ENCODE data around the gene CYTH3. TPM values are rescaled to one million over a fixed set of nuclear protein-coding genes. Genes with fewer than 3 reads are reported as not detected.

CYTH3 gene
- total and polyA plus RNA-seq, 2 of the 8 experiments (the other 6 are each of a cell fraction or from before 2014, with no cell fraction given) = 10.3 to 11.9 TPM

DNA sequence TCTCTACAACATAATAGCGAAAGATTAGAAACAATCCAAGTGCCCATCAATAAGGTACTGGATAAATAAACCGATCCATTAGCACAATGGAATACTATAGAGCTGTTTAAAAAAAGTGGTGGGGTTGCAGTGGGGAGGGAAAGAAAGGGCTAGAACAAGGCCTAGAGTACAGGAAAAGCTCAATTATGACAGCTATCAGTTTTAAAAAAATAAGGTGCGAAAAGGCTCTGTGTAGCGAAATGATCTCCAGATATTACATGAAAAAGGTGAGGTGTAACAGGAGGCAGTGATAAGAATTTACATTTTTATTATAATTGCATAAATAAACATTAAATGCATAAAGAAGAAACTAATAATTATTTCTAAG, 30.8 kb downstream of the CYTH3 start:
- ChIA-PET CTCF (ENCODE audit: partially characterized antibody) (interaction anchor here (0.6 kb wide), 1 partner anchor 385 kb away, joined by 4 read pairs; no protein-coding TSS in a partner anchor), POLR2A (ENCODE audit: partially characterized antibody) (no interaction called here)
- Histone ChIP-seq H3K4me3 (ENCODE audit: extremely low read depth in 1 of 4, insufficient read depth in 2 of 4, low read depth in 3 of 4, low read length in 4 of 4) (no peak overlapping the region), H3K4me2 (ENCODE audit: insufficient read depth in 1 of 2, low read depth in 2 of 2, low read length in 2 of 2) (no peak overlapping the region), H3K79me2 (ENCODE audit: control insufficient read depth in 1 of 2, insufficient read depth in 2 of 2, low read length in 2 of 2) (no peaks in the 10 kb centered on the region; a peak in 1 of 4 replicates), H4K91ac (replicated peaks; ENCODE audit: insufficient read length, low read length) (no peak overlapping the region), H4K20me1 (replicated peaks in 1 of 2; ENCODE audit: control insufficient read depth in 1 of 2, insufficient read depth in 2 of 2, low read length in 2 of 2) (no peaks in the 10 kb centered on the region), H4K8ac (ENCODE audit: extremely low read depth, insufficient read depth, low read length) (no peak overlapping the region), H3K27ac (ENCODE audit: low read depth, low read length) (no peak overlapping the region), H2BK12ac (ENCODE audit: low read depth, low read length) (no peak overlapping the region), H3K36me3 (ENCODE audit: control insufficient read depth in 2 of 4, insufficient read depth in 4 of 4, low read length in 3 of 4) (no peaks in the 10 kb centered on the region), H4K5ac (ENCODE audit: insufficient read length, low read depth, low read length) (no peak overlapping the region), H2AK5ac (ENCODE audit: low read depth, low read length) (no peak overlapping the region), H3K23me2 (ENCODE audit: low read depth, low read length) (no peaks in the 10 kb centered on the region), H2AFZ (ENCODE audit: low read length) (no peak overlapping the region), H3K4ac (replicated peaks; ENCODE audit: insufficient read length, low read depth, low read length) (no peak overlapping the region), H3K14ac (ENCODE audit: insufficient read length) (no peak overlapping the region), H3K18ac (ENCODE audit: extremely low read depth, low read length) (no peak overlapping the region), H3K27me3 (replicated peaks in 1 of 4; ENCODE audit: control insufficient read depth in 3 of 4, extremely low read depth in 1 of 4, insufficient read depth in 3 of 4, low read length in 3 of 4) (no peaks in the 10 kb centered on the region), H2BK120ac (replicated peaks; ENCODE audit: low read depth, low read length) (no peak overlapping the region), H3K9ac (replicated peaks in 1 of 4; ENCODE audit: extremely low read depth in 1 of 4, low read depth in 3 of 4, low read length in 3 of 4) (no peak overlapping the region), H3K9me3 (ENCODE audit: insufficient read depth in 2 of 2, low read depth in 1 of 2, low read length in 1 of 2) (no peaks in the 10 kb centered on the region), H2BK5ac (ENCODE audit: low read depth, low read length) (no peak overlapping the region), H3K23ac (ENCODE audit: insufficient read length) (no peak overlapping the region), H3K79me1 (ENCODE audit: low read depth, low read length) (no peaks in the 10 kb centered on the region; the same call in 1 of the 2 replicates), H3K4me1 (replicated peaks in 1 of 4; ENCODE audit: control insufficient read depth in 3 of 4, insufficient read depth in 4 of 4, low read length in 3 of 4) (peaks cover 0 to 3% (median under 1%) of the 10 kb centered on the region in 4 experiments; a peak in 3 of 7 replicates), H2BK15ac (ENCODE audit: low read length) (no peak overlapping the region), H3K56ac (replicated peaks; ENCODE audit: insufficient read length, low read depth, low read length) (no peak overlapping the region), H2BK20ac (ENCODE audit: low read length) (no peak overlapping the region)
- FAIRE-seq = no peak
- WGBS, 2 experiments (ENCODE audit: extremely low coverage in 1 of 2, insufficient coverage in 1 of 2, insufficient read length in 1 of 2, insufficient replicate concordance in 2 of 2, low coverage in 1 of 2, low lambda C conversion rate in 2 of 2, missing lambda C conversion rate in 1 of 2) = 95% methylated on average over 4 of the region's 4 CpGs; no CpG with 5 or more reads in 1 of the 2 experiments
- no peak for DNase-seq (ENCODE audit: low read depth in 1 of 2, low spot score in 2 of 2)
- TF ChIP-seq HDAC6 (IDR thresholded peaks at IDR 0.05; ENCODE audit: low read depth, low read length) (no peak), RAD21 (IDR thresholded peaks at IDR 0.05 in 1 of 2, conservative IDR thresholded peaks at IDR 0.05 in 1 of 2; ENCODE audit: low read depth in 2 of 2, low read length in 2 of 2) (no peak), GTF2F1 (IDR thresholded peaks at IDR 0.05; ENCODE audit: borderline replicate concordance, low read depth, low read length) (no peak), NRF1 (IDR thresholded peaks at IDR 0.05; ENCODE audit: low read depth, low read length) (no peak), SAP30 (IDR thresholded peaks at IDR 0.05; ENCODE audit: insufficient read depth, insufficient replicate concordance, low read length) (no peak), JUN (IDR thresholded peaks at IDR 0.05; ENCODE audit: low read depth, low read length) (no peak), KDM5A (IDR thresholded peaks at IDR 0.05; ENCODE audit: low read length) (no peak), CEBPB (IDR thresholded peaks at IDR 0.05; ENCODE audit: low read depth, low read length) (no peak), BCL11A (IDR thresholded peaks at IDR 0.05; ENCODE audit: low read depth in 2 of 2, low read length in 2 of 2) (no peak), CBX5 (IDR thresholded peaks at IDR 0.05; ENCODE audit: low read depth, low read length) (no peak), RFX5 (IDR thresholded peaks at IDR 0.05; ENCODE audit: borderline replicate concordance, low read depth, low read length) (no peak)
- TF ChIP-seq, protein P1, sequence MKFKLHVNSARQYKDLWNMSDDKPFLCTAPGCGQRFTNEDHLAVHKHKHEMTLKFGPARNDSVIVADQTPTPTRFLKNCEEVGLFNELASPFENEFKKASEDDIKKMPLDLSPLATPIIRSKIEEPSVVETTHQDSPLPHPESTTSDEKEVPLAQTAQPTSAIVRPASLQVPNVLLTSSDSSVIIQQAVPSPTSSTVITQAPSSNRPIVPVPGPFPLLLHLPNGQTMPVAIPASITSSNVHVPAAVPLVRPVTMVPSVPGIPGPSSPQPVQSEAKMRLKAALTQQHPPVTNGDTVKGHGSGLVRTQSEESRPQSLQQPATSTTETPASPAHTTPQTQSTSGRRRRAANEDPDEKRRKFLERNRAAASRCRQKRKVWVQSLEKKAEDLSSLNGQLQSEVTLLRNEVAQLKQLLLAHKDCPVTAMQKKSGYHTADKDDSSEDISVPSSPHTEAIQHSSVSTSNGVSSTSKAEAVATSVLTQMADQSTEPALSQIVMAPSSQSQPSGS (IDR thresholded peaks at IDR 0.05; ENCODE audit: low read length) = no peak

All from H1 (cell line).